HCT116 (cell line): Measurements from ENCODE around the gene DCTD. TPM values are rescaled to one million over a fixed set of nuclear protein-coding genes. Genes with fewer than 3 reads are reported as not detected.

Experiments used
- ATAC-seq: fragments of 200-7000 bp; cut with Tn5 transposase; 2 replicates; pipeline ENCODE4 v1.9.1; 2020; ENCODE audit warnings: mild to moderate bottlenecking, moderate library complexity
- BruUV-seq: library from RNA; stranded (reverse); fragments of 400-500 nt; replicated peaks from 2 replicates; lab custom pipeline; 2021; lab: Mats Ljungman, UMichigan
- CTCF ChIA-PET: fragments of 300-600 bp; sonication (Branson Sonifier 250); formaldehyde crosslinking; loops from one replicate; lab custom pipeline; 2021; ENCODE audit warnings: antibody characterized with exemption; lab: Charles Lee
- POLR2A ChIA-PET: fragments of 300-600, 350-600 bp; sonication (Branson Sonifier 250); formaldehyde crosslinking; loops from one replicate; lab custom pipeline; 2021; ENCODE audit warnings: antibody characterized with exemption; lab: Charles Lee
- RAD21 ChIA-PET, 2 experiments: fragments of 300-600 bp; sonication (Branson Sonifier 250); formaldehyde crosslinking; loops; one replicate each; lab custom pipeline; 2023; ENCODE audit warnings: low total read pairs in 2 of 2; ENCODE audit not compliant: uncharacterized antibody in 2 of 2, unreplicated experiment in 2 of 2, low non-redundant PET in 1 of 2; lab: Charles Lee
- DNase-seq: peaks from one replicate; pipeline ENCODE4 v3.0.0-alpha.2; 2010; ENCODE audit warnings: low read depth, low spot score
- H2AFZ ChIP-seq: fragments of 200-600 bp; shearing (Covaris generic), sonication (generic); 2 replicates; pipeline ENCODE4 v1.6.1; 2017; ENCODE audit warnings: low read depth, mixed run types, mixed read lengths, antibody characterized with exemption, low read length; ENCODE audit not compliant: poor library complexity, severe bottlenecking
- H3K27ac ChIP-seq: 2 replicates; pipeline ENCODE4 v1.5.1; 2012; ENCODE audit warnings: low read depth, low read length
- H3K27me3 ChIP-seq: fragments of 200-600 bp; sonication (generic); 2 replicates; pipeline ENCODE4 v1.6.1; 2016; ENCODE audit warnings: mixed run types, low read length, mixed read lengths; ENCODE audit not compliant: insufficient read depth
- H3K36me3 ChIP-seq, 2 experiments: fragments of 200-500 bp in 1 of 2; fragments of 200-600 bp in 1 of 2; sonication (Bioruptor generic) in 1 of 2; sonication (generic) in 1 of 2; 2 replicates each; pipeline versions ENCODE4 v1.5.1 to v1.6.1; 2014 to 2016; ENCODE audit warnings: low read length in 2 of 2, inconsistent platforms in 1 of 2, mixed read lengths in 1 of 2, mixed run types in 1 of 2; ENCODE audit not compliant: insufficient read depth in 2 of 2, control insufficient read depth in 1 of 2
- H3K4me1 ChIP-seq, 2 experiments: fragments of 200-600 bp in 1 of 2; sonication (generic) in 1 of 2; 2 replicates each; pipeline versions ENCODE4 v1.5.1 to v1.6.1; 2012 to 2017; ENCODE audit warnings: low read length in 2 of 2, inconsistent platforms in 1 of 2, mild to moderate bottlenecking in 1 of 2, mixed read lengths in 1 of 2, mixed run types in 1 of 2, moderate library complexity in 1 of 2; ENCODE audit not compliant: insufficient read depth in 2 of 2, control insufficient read depth in 1 of 2
- H3K4me2 ChIP-seq: fragments of 200-600 bp; sonication (generic); 2 replicates; pipeline ENCODE4 v1.6.1; 2017; ENCODE audit warnings: mixed run types, low read length, mixed read lengths
- H3K4me3 ChIP-seq, 2 experiments: fragments of 200-600 bp in 1 of 2; sonication (generic) in 1 of 2; replicated peaks in 1 of 2; 2 replicates each; pipeline ENCODE4 v1.5.1; 2011 to 2016; ENCODE audit warnings: low read length in 2 of 2, control low read depth in 1 of 2, low read depth in 1 of 2, mild to moderate bottlenecking in 1 of 2, mixed read lengths in 1 of 2, mixed run types in 1 of 2
- H3K79me2 ChIP-seq: fragments of 200-600 bp; sonication (generic); 2 replicates; pipeline ENCODE4 v1.6.1; 2017; ENCODE audit warnings: mild to moderate bottlenecking, mixed run types, low read length, moderate library complexity, mixed read lengths; ENCODE audit not compliant: insufficient read depth
- H3K9ac ChIP-seq: fragments of 200-600 bp; sonication (generic); 2 replicates; pipeline ENCODE4 v1.6.1; 2016; ENCODE audit warnings: low read length, mixed read lengths
- H3K9me2 ChIP-seq: fragments of 200-600 bp; sonication (generic), shearing (Covaris generic); 2 replicates; pipeline ENCODE4 v1.6.1; 2017; ENCODE audit warnings: mixed run types, mild to moderate bottlenecking, moderate library complexity; ENCODE audit not compliant: insufficient read depth
- H3K9me3 ChIP-seq, 2 experiments: fragments of 200-500 bp in 1 of 2; fragments of 200-600 bp in 1 of 2; sonication (Bioruptor generic) in 1 of 2; sonication (generic) in 1 of 2; 2 replicates each; pipeline ENCODE4 v1.6.1; 2014 to 2017; ENCODE audit warnings: low read length in 2 of 2, mixed read lengths in 2 of 2, inconsistent platforms in 1 of 2, low read depth in 1 of 2, mild to moderate bottlenecking in 1 of 2, mixed run types in 1 of 2, moderate library complexity in 1 of 2; ENCODE audit not compliant: control insufficient read depth in 1 of 2, insufficient read depth in 1 of 2
- H4K20me1 ChIP-seq: fragments of 200-600 bp; sonication (generic), shearing (Covaris generic); 2 replicates; pipeline ENCODE4 v1.6.1; 2017; ENCODE audit warnings: mixed run types, mild to moderate bottlenecking, moderate library complexity; ENCODE audit not compliant: insufficient read depth
- CBX3 ChIP-seq: IDR thresholded peaks from 2 replicates; pipeline ENCODE4 v1.6.1; 2012; ENCODE audit warnings: low read depth
- EGR1 ChIP-seq: IDR thresholded peaks from 2 replicates; pipeline ENCODE4 v1.6.1; 2012; ENCODE audit warnings: low read depth
- ELF1 ChIP-seq: IDR thresholded peaks from 2 replicates; pipeline ENCODE4 v1.6.1; 2012; ENCODE audit warnings: low read depth, borderline replicate concordance
- FOSL1 ChIP-seq: IDR thresholded peaks from 2 replicates; pipeline ENCODE4 v1.6.1; 2012; ENCODE audit warnings: low read depth
- POLR2A ChIP-seq: IDR thresholded peaks from 2 replicates; pipeline ENCODE4 v1.7.0; 2011; ENCODE audit warnings: borderline replicate concordance; ENCODE audit not compliant: insufficient read depth, insufficient read length; ENCODE audit errors: extremely low read depth
- SIN3A ChIP-seq: IDR thresholded peaks from 2 replicates; pipeline ENCODE4 v1.6.1; 2012; ENCODE audit warnings: low read depth
- TCF7L2 ChIP-seq: IDR thresholded peaks from 2 replicates; pipeline ENCODE4 v1.7.0; 2011; ENCODE audit warnings: borderline replicate concordance, inconsistent platforms; ENCODE audit not compliant: insufficient read depth, insufficient read length; ENCODE audit errors: extremely low read depth
- intact Hi-C: fragments of 100-400 bp; cut with micrococcal nuclease; formaldehyde crosslinking; loops from 2 replicates; pipeline ENCODE4 v1.10.0; 2022
- total RNA-seq: library from RNA; stranded (reverse); gene quantifications from one replicate; pipeline ENCODE4 v1.2.1, GENCODE V29; 2021; ENCODE audit not compliant: unreplicated experiment
- TF ChIP-seq, protein P1 (sequence below), 3 experiments: fragments of 200-600 bp in 1 of 3; sonication (generic) in 1 of 3; IDR thresholded peaks in 2 of 3; conservative IDR thresholded peaks in 1 of 3; 2 replicates each; pipeline ENCODE4 v1.5.1; 2012 to 2017; ENCODE audit warnings: low read depth in 2 of 3, low read length in 2 of 3, antibody characterized with exemption in 1 of 3, borderline replicate concordance in 1 of 3, control low read depth in 1 of 3, mild to moderate bottlenecking in 1 of 3, mixed read lengths in 1 of 3, mixed run types in 1 of 3, moderate library complexity in 1 of 3; ENCODE audit not compliant: insufficient read depth in 1 of 3
- TF ChIP-seq, protein P2 (sequence below): IDR thresholded peaks from 2 replicates; pipeline ENCODE4 v1.6.1; 2012; ENCODE audit warnings: low read depth
- TF ChIP-seq, protein P3 (sequence below): IDR thresholded peaks from 2 replicates; pipeline ENCODE4 v1.6.1; 2012

The DCTD gene
- total RNA-seq, 1 experiment from 2014 or later, result 96.3 TPM

GRCh38 chr4:182878633-182879495, 38.3 kb downstream of the DCTD start:
- ChIA-PET CTCF (no interaction called here), POLR2A (no interaction called here), RAD21 (no interaction called here)
- Histone ChIP-seq H3K9me3 (peaks cover 6 to 8% of the 10 kb centered on the region in 2 experiments; a peak in 3 of 4 replicates), H3K27ac (no peak overlapping the region), H3K9ac (no peak overlapping the region), H3K4me2 (no peak overlapping the region), H3K4me1 (no peaks in the 10 kb centered on the region), H4K20me1 (no peaks in the 10 kb centered on the region), H3K9me2 (no peaks in the 10 kb centered on the region), H3K27me3 (no peaks in the 10 kb centered on the region), H3K79me2 (no peaks in the 10 kb centered on the region), H3K36me3 (peaks cover 0 to 8% of the 10 kb centered on the region in 2 experiments), H2AFZ (no peak overlapping the region), H3K4me3 (no peak overlapping the region)
- DNase-seq, result no peak
- BruUV-seq, result no TSS peak
- intact Hi-C loops, result no loop called here
- TF ChIP-seq SIN3A, result no peak
- no peak for TF ChIP-seq ELF1
- no peak for TF ChIP-seq FOSL1
- no peak for TF ChIP-seq EGR1
- ATAC-seq, result peak; percentile 49; the same call in 1 of the 2 replicates

GRCh38 chr4:182877326-182877883, 39.8 kb downstream of the DCTD start:
- intact Hi-C loops, result no loop called here
- POLR2A ChIA-PET, result no interaction called here
- H3K9ac ChIP-seq, result no peak overlapping the region
- H3K36me3 ChIP-seq, result no peaks in the 10 kb centered on the region; a peak in 2 of 4 replicates
- DNase-seq (no peak), ATAC-seq (peak; percentile 54; the same call in 1 of the 2 replicates)
- CTCF ChIA-PET, result no interaction called here
- no peaks in the 10 kb centered on the region for H3K79me2 ChIP-seq
- RAD21 ChIA-PET, result no interaction called here
- no peaks in the 10 kb centered on the region for H3K4me1 ChIP-seq
- no peaks in the 10 kb centered on the region for H4K20me1 ChIP-seq
- no peak overlapping the region for H3K4me2 ChIP-seq
- no peaks in the 10 kb centered on the region for H3K9me2 ChIP-seq
- no peak overlapping the region for H3K4me3 ChIP-seq
- no peaks in the 10 kb centered on the region for H3K27me3 ChIP-seq
- no TSS peak for BruUV-seq
- no peak overlapping the region for H2AFZ ChIP-seq
- no peaks in the 10 kb centered on the region for H3K9me3 ChIP-seq
- H3K27ac ChIP-seq, result no peak overlapping the region
- TF ChIP-seq CBX3 (no peak), POLR2A (no peak), SIN3A (no peak), EGR1 (no peak), TCF7L2 (no peak)
- TF ChIP-seq, protein P1, sequence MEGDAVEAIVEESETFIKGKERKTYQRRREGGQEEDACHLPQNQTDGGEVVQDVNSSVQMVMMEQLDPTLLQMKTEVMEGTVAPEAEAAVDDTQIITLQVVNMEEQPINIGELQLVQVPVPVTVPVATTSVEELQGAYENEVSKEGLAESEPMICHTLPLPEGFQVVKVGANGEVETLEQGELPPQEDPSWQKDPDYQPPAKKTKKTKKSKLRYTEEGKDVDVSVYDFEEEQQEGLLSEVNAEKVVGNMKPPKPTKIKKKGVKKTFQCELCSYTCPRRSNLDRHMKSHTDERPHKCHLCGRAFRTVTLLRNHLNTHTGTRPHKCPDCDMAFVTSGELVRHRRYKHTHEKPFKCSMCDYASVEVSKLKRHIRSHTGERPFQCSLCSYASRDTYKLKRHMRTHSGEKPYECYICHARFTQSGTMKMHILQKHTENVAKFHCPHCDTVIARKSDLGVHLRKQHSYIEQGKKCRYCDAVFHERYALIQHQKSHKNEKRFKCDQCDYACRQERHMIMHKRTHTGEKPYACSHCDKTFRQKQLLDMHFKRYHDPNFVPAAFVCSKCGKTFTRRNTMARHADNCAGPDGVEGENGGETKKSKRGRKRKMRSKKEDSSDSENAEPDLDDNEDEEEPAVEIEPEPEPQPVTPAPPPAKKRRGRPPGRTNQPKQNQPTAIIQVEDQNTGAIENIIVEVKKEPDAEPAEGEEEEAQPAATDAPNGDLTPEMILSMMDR (IDR thresholded peaks at IDR 0.05 in 2 of 3, conservative IDR thresholded peaks at IDR 0.05 in 1 of 3; ENCODE audit: borderline replicate concordance in 1 of 3, insufficient read depth in 1 of 3, low read depth in 2 of 3, low read length in 2 of 3), result no peak; a peak in 1 of 6 replicates
- TF ChIP-seq, protein P2, sequence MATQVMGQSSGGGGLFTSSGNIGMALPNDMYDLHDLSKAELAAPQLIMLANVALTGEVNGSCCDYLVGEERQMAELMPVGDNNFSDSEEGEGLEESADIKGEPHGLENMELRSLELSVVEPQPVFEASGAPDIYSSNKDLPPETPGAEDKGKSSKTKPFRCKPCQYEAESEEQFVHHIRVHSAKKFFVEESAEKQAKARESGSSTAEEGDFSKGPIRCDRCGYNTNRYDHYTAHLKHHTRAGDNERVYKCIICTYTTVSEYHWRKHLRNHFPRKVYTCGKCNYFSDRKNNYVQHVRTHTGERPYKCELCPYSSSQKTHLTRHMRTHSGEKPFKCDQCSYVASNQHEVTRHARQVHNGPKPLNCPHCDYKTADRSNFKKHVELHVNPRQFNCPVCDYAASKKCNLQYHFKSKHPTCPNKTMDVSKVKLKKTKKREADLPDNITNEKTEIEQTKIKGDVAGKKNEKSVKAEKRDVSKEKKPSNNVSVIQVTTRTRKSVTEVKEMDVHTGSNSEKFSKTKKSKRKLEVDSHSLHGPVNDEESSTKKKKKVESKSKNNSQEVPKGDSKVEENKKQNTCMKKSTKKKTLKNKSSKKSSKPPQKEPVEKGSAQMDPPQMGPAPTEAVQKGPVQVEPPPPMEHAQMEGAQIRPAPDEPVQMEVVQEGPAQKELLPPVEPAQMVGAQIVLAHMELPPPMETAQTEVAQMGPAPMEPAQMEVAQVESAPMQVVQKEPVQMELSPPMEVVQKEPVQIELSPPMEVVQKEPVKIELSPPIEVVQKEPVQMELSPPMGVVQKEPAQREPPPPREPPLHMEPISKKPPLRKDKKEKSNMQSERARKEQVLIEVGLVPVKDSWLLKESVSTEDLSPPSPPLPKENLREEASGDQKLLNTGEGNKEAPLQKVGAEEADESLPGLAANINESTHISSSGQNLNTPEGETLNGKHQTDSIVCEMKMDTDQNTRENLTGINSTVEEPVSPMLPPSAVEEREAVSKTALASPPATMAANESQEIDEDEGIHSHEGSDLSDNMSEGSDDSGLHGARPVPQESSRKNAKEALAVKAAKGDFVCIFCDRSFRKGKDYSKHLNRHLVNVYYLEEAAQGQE, result no peak
- TF ChIP-seq, protein P3, sequence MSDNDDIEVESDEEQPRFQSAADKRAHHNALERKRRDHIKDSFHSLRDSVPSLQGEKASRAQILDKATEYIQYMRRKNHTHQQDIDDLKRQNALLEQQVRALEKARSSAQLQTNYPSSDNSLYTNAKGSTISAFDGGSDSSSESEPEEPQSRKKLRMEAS, result no peak
